Hepatocyte (in vitro differentiated cells): ENCODE measurements around the gene PHLDA3.

ENCODE experiments used
- EZH2 ChIP-seq: fragments of 200-600 bp; sonication (generic); IDR thresholded peaks from 2 replicates; pipeline ENCODE4 v1.6.1; 2016; ENCODE audit warnings: antibody characterized with exemption, mild to moderate bottlenecking, borderline replicate concordance
- EZH2phosphoT487 ChIP-seq: fragments of 200-600 bp; sonication (generic); IDR thresholded peaks from one replicate; pipeline ENCODE4 v1.6.1; 2018; ENCODE audit warnings: antibody characterized with exemption, mild to moderate bottlenecking, low read depth, moderate library complexity; ENCODE audit not compliant: unreplicated experiment, severe bottlenecking
- TF ChIP-seq, protein P1 (sequence below): fragments of 200-600 bp; sonication (generic); IDR thresholded peaks from 2 replicates; pipeline ENCODE4 v1.5.1; 2016; ENCODE audit warnings: antibody characterized with exemption, mild to moderate bottlenecking; ENCODE audit not compliant: poor library complexity

DNA sequence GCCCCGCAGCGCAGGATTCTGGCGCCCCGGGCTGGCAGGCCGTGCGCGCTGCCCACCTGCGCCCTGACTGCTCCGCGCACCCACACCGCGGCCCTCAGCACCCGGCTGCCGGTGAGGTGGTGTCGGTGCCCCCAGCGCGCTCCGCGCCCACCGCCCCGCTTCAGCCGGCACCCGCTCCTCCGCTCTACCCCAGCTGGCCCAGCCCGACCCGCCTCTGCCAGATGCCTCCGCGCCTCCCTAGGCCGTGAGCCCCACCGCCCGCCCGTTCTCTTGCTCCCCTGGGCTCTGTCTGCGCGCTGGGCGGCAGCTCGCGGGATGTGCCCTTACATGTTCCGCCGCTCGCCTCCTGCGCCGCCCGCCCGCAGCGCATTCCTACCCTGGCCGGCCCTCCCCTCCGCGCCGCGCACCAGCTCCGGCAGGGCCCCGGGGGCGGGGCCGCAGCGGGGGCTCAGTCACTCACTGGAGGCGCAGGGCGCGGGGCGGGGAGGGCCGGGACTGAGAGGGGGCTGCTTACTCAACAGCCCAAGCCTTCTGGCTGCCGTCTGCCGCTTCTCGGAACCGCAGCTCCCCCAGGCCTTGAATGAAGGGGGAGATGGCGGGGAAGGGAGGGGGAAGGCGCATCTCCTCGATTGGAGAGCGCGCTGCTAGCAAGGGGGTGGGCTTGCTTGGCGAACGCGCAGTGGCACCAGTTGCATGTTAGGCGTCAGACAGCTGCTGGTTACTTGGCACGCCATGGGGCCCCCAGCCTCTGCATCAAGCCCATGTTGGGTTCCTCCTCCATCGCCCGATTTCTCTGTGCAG lies at the start of gene PHLDA3:
- TF ChIP-seq, protein P1, sequence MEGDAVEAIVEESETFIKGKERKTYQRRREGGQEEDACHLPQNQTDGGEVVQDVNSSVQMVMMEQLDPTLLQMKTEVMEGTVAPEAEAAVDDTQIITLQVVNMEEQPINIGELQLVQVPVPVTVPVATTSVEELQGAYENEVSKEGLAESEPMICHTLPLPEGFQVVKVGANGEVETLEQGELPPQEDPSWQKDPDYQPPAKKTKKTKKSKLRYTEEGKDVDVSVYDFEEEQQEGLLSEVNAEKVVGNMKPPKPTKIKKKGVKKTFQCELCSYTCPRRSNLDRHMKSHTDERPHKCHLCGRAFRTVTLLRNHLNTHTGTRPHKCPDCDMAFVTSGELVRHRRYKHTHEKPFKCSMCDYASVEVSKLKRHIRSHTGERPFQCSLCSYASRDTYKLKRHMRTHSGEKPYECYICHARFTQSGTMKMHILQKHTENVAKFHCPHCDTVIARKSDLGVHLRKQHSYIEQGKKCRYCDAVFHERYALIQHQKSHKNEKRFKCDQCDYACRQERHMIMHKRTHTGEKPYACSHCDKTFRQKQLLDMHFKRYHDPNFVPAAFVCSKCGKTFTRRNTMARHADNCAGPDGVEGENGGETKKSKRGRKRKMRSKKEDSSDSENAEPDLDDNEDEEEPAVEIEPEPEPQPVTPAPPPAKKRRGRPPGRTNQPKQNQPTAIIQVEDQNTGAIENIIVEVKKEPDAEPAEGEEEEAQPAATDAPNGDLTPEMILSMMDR = peak; percentile 6
- TF ChIP-seq EZH2phosphoT487 = no peak
- no peak for TF ChIP-seq EZH2
